OCI-LY3 (cell line): ENCODE results near the gene NPC1.

ENCODE experiments used
- CTCF ChIP-seq: fragments of 200-600, 300-600 bp; sonication (generic); IDR thresholded peaks from 2 replicates; pipeline ENCODE4 v1.5.1; 2014; ENCODE audit warnings: antibody characterized with exemption, low read length, low read depth
- EZH2phosphoT487 ChIP-seq: fragments of 200-600 bp; shearing (Covaris generic); IDR thresholded peaks from 2 replicates; pipeline ENCODE4 v1.6.1; 2018; ENCODE audit warnings: antibody characterized with exemption, mixed run types, low read depth

DNA sequence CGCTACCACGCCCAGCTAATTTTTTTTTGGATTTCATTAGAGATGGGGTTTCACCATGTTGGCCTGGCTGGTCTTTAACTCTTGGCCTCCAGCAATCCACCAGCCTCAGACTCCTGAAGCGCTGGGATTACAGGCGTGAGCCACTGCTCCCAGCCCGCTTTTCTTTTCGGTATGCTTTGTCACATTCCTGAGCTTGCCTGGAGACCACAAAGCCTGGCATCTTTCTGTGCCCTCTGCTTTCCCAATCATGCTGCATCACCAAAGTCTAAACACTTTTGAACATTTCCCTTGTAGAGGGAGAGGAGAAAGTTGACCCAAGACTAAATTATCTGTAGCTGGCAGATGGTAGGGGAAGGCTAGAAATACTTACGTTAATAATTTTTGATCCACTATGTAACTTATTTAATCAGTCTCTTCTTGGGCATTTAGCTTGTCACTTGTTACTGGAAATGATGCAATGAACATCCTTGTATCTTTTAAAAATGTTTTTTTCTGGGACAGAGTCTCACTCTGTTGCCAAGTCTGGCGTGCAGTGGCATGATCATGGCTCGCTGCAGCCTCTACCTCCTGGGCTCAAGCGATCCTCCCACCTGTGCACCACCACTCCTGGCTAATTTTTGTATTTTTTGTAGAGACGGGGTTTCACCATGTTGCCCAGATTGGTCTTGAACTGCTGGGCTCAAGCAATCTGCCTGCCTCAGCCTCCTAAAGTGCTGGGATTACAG, 2.7 kb upstream of the NPC1 start:
- TF ChIP-seq CTCF, result no peak
- no peak for TF ChIP-seq EZH2phosphoT487
